Uterus (tissue), 4 donors: ENCODE measurements around the gene WASF2. TPM values are rescaled to one million over a fixed set of nuclear protein-coding genes. Genes with fewer than 3 reads are reported as not detected.

Experiments used
- DNase-seq, 2 donors: peaks; one replicate each; pipeline ENCODE4 v3.0.0-alpha.2; 2019 to 2020
- H3K27ac ChIP-seq, 2 donors: fragments of 200-600 bp; sonication (generic); 1 replicate in 1 of 2; 2 replicates in 1 of 2; pipeline ENCODE4 v1.5.1; 2016 to 2018
- H3K27me3 ChIP-seq, 2 donors: fragments of 200-600 bp; sonication (generic); one replicate each; pipeline ENCODE4 v1.5.1; 2018 to 2019; ENCODE audit warnings: control low read depth in 1 of 2
- H3K36me3 ChIP-seq, 2 donors: fragments of 200-600 bp; sonication (generic); one replicate each; pipeline ENCODE4 v1.5.1; 2019; ENCODE audit warnings: control low read depth in 1 of 2
- H3K4me1 ChIP-seq, 2 donors: fragments of 200-600 bp; sonication (generic); one replicate each; pipeline ENCODE4 v1.5.1; 2018 to 2019; ENCODE audit warnings: control low read depth in 1 of 2
- H3K4me3 ChIP-seq, 2 donors: fragments of 200-600 bp; sonication (generic); 1 replicate in 1 of 2; 2 replicates in 1 of 2; pipeline ENCODE4 v1.5.1; 2018 to 2019; ENCODE audit warnings: mild to moderate bottlenecking in 1 of 2
- H3K9me3 ChIP-seq, 2 donors: fragments of 200-600 bp; sonication (generic); one replicate each; pipeline ENCODE4 v1.5.1; 2019; ENCODE audit warnings: control low read depth in 1 of 2
- CTCF ChIP-seq, 4 experiments: fragments of 200-600 bp in 2 of 4; fragments of 450-650 bp in 2 of 4; sonication (generic) in 2 of 4; IDR thresholded peaks; one replicate each; pipeline ENCODE4 v1.5.1; 2016 to 2019; ENCODE audit warnings: antibody characterized with exemption in 4 of 4, mild to moderate bottlenecking in 2 of 4, moderate library complexity in 1 of 4
- POLR2A ChIP-seq, 2 donors: fragments of 450-650 bp; IDR thresholded peaks; one replicate each; pipeline ENCODE4 v1.6.1; 2016; ENCODE audit warnings: antibody characterized with exemption in 2 of 2, mild to moderate bottlenecking in 1 of 2, moderate library complexity in 1 of 2
- intact Hi-C: fragments of 100-400 bp; cut with DNase I; formaldehyde crosslinking; loops from one replicate; pipeline ENCODE4 v1.15.1; 2023; ENCODE audit warnings: low total_unique reads
- total RNA-seq, 4 donors: library from RNA; depleted of rRNA in 3 of 4; stranded (reverse); fragments of >200 nt in 3 of 4; gene quantifications; one replicate each; pipeline versions ENCODE4 v1.1.0 to v1.2.4, GENCODE V29; 2014 to 2023
- donor health status: DM: yes; HTN: yes; CAD: no.

The WASF2 gene
- total RNA-seq, 4 donors from 2014 or later: 27.2 to 178 (median 41.1) TPM

GRCh38 chr1:27393641-27394281 is 96.2 kb downstream of the WASF2 start:
- H3K4me1 ChIP-seq: peaks cover 6 to 8% of the 10 kb centered on the region in 2 donors
- intact Hi-C loops: loop anchor here (5.0 kb wide), 1 partner anchor 36 kb away; no protein-coding TSS in a partner anchor
- no peak for DNase-seq
- no peaks in the 10 kb centered on the region for H3K27me3 ChIP-seq
- H3K9me3 ChIP-seq: no peaks in the 10 kb centered on the region
- TF ChIP-seq CTCF (IDR thresholded peaks at IDR 0.05) (no peak), POLR2A (IDR thresholded peaks at IDR 0.05) (no peak)
- no peak overlapping the region for H3K4me3 ChIP-seq
- no peak overlapping the region for H3K27ac ChIP-seq
- H3K36me3 ChIP-seq: no peaks in the 10 kb centered on the region

GRCh38 chr1:27392778-27393635 is 97.0 kb downstream of the WASF2 start:
- no peak for DNase-seq
- Histone ChIP-seq H3K27me3 (no peaks in the 10 kb centered on the region), H3K4me1 (peaks cover 6 to 8% of the 10 kb centered on the region in 2 donors), H3K27ac (peak overlapping the region; percentile 49 to 53), H3K4me3 (peak overlapping the region; percentile 7 to 41), H3K36me3 (no peaks in the 10 kb centered on the region), H3K9me3 (no peaks in the 10 kb centered on the region)
- intact Hi-C loops: loop anchor here (5.0 kb wide), 1 partner anchor 36 kb away; no protein-coding TSS in a partner anchor
- no peak for TF ChIP-seq POLR2A (IDR thresholded peaks at IDR 0.05)
- TF ChIP-seq CTCF (IDR thresholded peaks at IDR 0.05): peak in 1 of 4 experiments; percentile 8

GRCh38 chr1:27392096-27392777 is 97.7 kb downstream of the WASF2 start, which contains the start of gene GPR3:
Gene GPR3, plus strand, starts transcription at chr1:27392622. Its CDS starts 1,177 bp downstream, at chr1:27393799.
- intact Hi-C loops: loop anchor here (5.0 kb wide), 1 partner anchor 35 kb away; no protein-coding TSS in a partner anchor
- Histone ChIP-seq H3K4me1 (peaks cover 6 to 8% of the 10 kb centered on the region in 2 donors), H3K4me3 (peak within 1 kb of the TSS; percentile 15 to 41), H3K9me3 (no peaks in the 10 kb centered on the region), H3K36me3 (no peaks in the 10 kb centered on the region), H3K27ac (peak within 1 kb of the TSS; percentile 49 to 53), H3K27me3 (no peaks in the 10 kb centered on the region)
- peak; percentile 91 to 94 for DNase-seq
- TF ChIP-seq POLR2A (IDR thresholded peaks at IDR 0.05): peak; percentile 38 to 45
- peak; percentile 61 to 67 (median 66) for TF ChIP-seq CTCF (IDR thresholded peaks at IDR 0.05)

- DNase-seq: peak; percentile 71 to 72
- peak in 1 of 2 donors; percentile 26 for TF ChIP-seq POLR2A (IDR thresholded peaks at IDR 0.05)
- TF ChIP-seq CTCF (IDR thresholded peaks at IDR 0.05): no peak
- H3K27ac ChIP-seq: peak overlapping the region in 1 of 2 donors; percentile 23
- peak overlapping the region; percentile 15 to 41 for H3K4me3 ChIP-seq
- intact Hi-C loops: loop anchor here (5.0 kb wide), 1 partner anchor 34 kb away; no protein-coding TSS in a partner anchor
- no peaks in the 10 kb centered on the region for H3K36me3 ChIP-seq
- no peaks in the 10 kb centered on the region for H3K27me3 ChIP-seq
- peaks cover 6 to 8% of the 10 kb centered on the region in 2 donors for H3K4me1 ChIP-seq
- H3K9me3 ChIP-seq: no peaks in the 10 kb centered on the region
These were observed 98.4 kb downstream of the WASF2 start for GRCh38 chr1:27391511-27392095.
